Spleen (tissue), 11 donors: Measurements from ENCODE around the gene NIPBL. TPM values are rescaled to one million over a fixed set of nuclear protein-coding genes. Genes with fewer than 3 reads are reported as not detected.

Experiments used
- DNase-seq: peaks from one replicate; pipeline ENCODE4 v3.0.0-alpha.2; 2020
- H3K27ac ChIP-seq, 8 donors: fragments of 200-600 bp; sonication (generic) in 7 of 8; 1 replicate in 4 of 8; 2 replicates in 4 of 8; pipeline versions ENCODE4 v1.5.0 to v1.8.0; 2016 to 2021; ENCODE audit warnings: inconsistent platforms in 4 of 8, mild to moderate bottlenecking in 4 of 8, moderate library complexity in 1 of 8
- H3K27me3 ChIP-seq, 7 donors: fragments of 200-600 bp; sonication (generic) in 6 of 7; replicated peaks in 1 of 7; 1 replicate in 4 of 7; 2 replicates in 3 of 7; pipeline versions ENCODE4 v1.5.0 to v1.8.0; 2016 to 2021; ENCODE audit warnings: inconsistent platforms in 3 of 7, mild to moderate bottlenecking in 1 of 7
- H3K36me3 ChIP-seq, 6 donors: fragments of 200-600 bp; sonication (generic) in 5 of 6; 1 replicate in 4 of 6; 2 replicates in 2 of 6; pipeline versions ENCODE4 v1.5.0 to v1.8.0; 2016 to 2021; ENCODE audit warnings: inconsistent platforms in 2 of 6
- H3K4me1 ChIP-seq, 6 donors: fragments of 200-600 bp; sonication (generic) in 5 of 6; 1 replicate in 3 of 6; 2 replicates in 3 of 6; pipeline versions ENCODE4 v1.5.0 to v1.8.0; 2016 to 2021; ENCODE audit warnings: inconsistent platforms in 3 of 6
- H3K4me3 ChIP-seq, 8 donors: fragments of 200-600 bp; sonication (generic) in 7 of 8; 1 replicate in 4 of 8; 2 replicates in 4 of 8; pipeline versions ENCODE4 v1.5.0 to v1.8.0; 2016 to 2021; ENCODE audit warnings: inconsistent platforms in 4 of 8, mild to moderate bottlenecking in 4 of 8, moderate library complexity in 2 of 8
- H3K9me3 ChIP-seq, 8 donors: fragments of 200-600 bp; sonication (generic) in 7 of 8; 1 replicate in 4 of 8; 2 replicates in 4 of 8; pipeline versions ENCODE4 v1.5.0 to v1.8.0; 2016 to 2021; ENCODE audit warnings: inconsistent platforms in 4 of 8
- CTCF ChIP-seq, 11 experiments: fragments of 200-600 bp in 7 of 11; fragments of 450-650 bp in 4 of 11; sonication (generic) in 4 of 11; IDR thresholded peaks in 8 of 11; conservative IDR thresholded peaks in 3 of 11; 1 replicate in 7 of 11; 2 replicates in 4 of 11; pipeline versions ENCODE4 v1.4.0 to v1.8.0; 2016 to 2021; ENCODE audit warnings: antibody characterized with exemption in 11 of 11, inconsistent platforms in 4 of 11, mild to moderate bottlenecking in 1 of 11
- POLR2A ChIP-seq, 3 donors: fragments of 450-650 bp; IDR thresholded peaks; one replicate each; pipeline ENCODE4 v1.5.1; 2017; ENCODE audit warnings: antibody characterized with exemption in 3 of 3, mild to moderate bottlenecking in 1 of 3
- POLR2AphosphoS5 ChIP-seq, 3 donors: sonication (generic); formaldehyde crosslinking; IDR thresholded peaks; one replicate each; pipeline ENCODE4 v1.5.1; 2017; ENCODE audit warnings: antibody characterized with exemption in 3 of 3
- WGBS, 5 donors: extraction: QIAGEN DNeasy Blood & Tissue Kit in 3 of 5; methylation state at CpG; one replicate each; pipeline versions ENCODE4 v1.1.5 to v1.1.7; 2013 to 2018; 5-methylcytosine and 5-hydroxymethylcytosine counted together
- intact Hi-C: fragments of 100-400 bp; cut with DNase I; formaldehyde crosslinking; loops from one replicate; pipeline ENCODE4 v1.15.0; 2023; ENCODE audit warnings: low total_unique reads
- polyA plus RNA-seq, 3 donors: library from polyadenylated mRNA; stranded (reverse); fragments of 200-250 nt; gene quantifications; one replicate each; pipeline ENCODE4 v1.2.1, GENCODE V29; 2013
- total RNA-seq, 7 donors: library from RNA; depleted of rRNA in 3 of 7; stranded (reverse); fragments of >200 nt in 3 of 7; fragmentation: NEBNext Ultra II Directional in 4 of 7; extraction: Animal tissue kit (Norgen Biotek cat#: 25700) in 4 of 7; gene quantifications; one replicate each; pipeline versions ENCODE4 v1.1.0 to v1.2.1, GENCODE V29; 2016 to 2021
- donor health status: healthy with polysubstance abuse.
- donor health status: DM: no; HTN: no; CAD: no; lungs with moderate emphysema.
- donor health status: DM: no; HTN: no; CAD: no.
- donor health status: Bipolar disorder and iron deficiency.
- donor health status: healthy.
- donor health status: DM: no; HTN: no; CAD: no.
- donor health status: DM: yes; HTN: yes; CAD: no.

Gene NIPBL
- total and polyA plus RNA-seq, 10 donors = 16.8 to 103 (median 83.1) TPM

- intact Hi-C loops = no loop called here
- TF ChIP-seq CTCF (IDR thresholded peaks at IDR 0.05 in 8 of 11, conservative IDR thresholded peaks at IDR 0.05 in 3 of 11) (no peak), POLR2A (IDR thresholded peaks at IDR 0.05) (no peak), POLR2AphosphoS5 (IDR thresholded peaks at IDR 0.05) (no peak)
- Histone ChIP-seq H3K27me3 (no peaks in the 10 kb centered on the region), H3K27ac (no peak overlapping the region), H3K4me1 (no peaks in the 10 kb centered on the region), H3K4me3 (no peak overlapping the region), H3K36me3 (peaks cover 0 to 100% (median 80%) of the 10 kb centered on the region in 6 donors), H3K9me3 (no peaks in the 10 kb centered on the region)
- no peak for DNase-seq
- WGBS, 5 donors = 96 to 100% (median 97%) methylated on average over 1 of the region's 1 CpG
Observed at GRCh38 chr5:37060030-37060429, 183.5 kb downstream of the NIPBL start.

- intact Hi-C loops = no loop called here
- WGBS, 5 donors = 96 to 98% (median 97%) methylated on average over 7 of the region's 7 CpGs
- H3K36me3 ChIP-seq = peaks cover 0 to 82% (median 66%) of the 10 kb centered on the region in 6 donors
Observed at GRCh38 chr5:37063739-37064138, 187.2 kb downstream of the NIPBL start.

GRCh38 chr5:37064442-37064841 lies 187.9 kb downstream of the NIPBL start:
- H3K27ac ChIP-seq = no peak overlapping the region
- TF ChIP-seq POLR2AphosphoS5 (IDR thresholded peaks at IDR 0.05) = no peak
- TF ChIP-seq POLR2A (IDR thresholded peaks at IDR 0.05) = no peak
- no peak for TF ChIP-seq CTCF (IDR thresholded peaks at IDR 0.05 in 8 of 11, conservative IDR thresholded peaks at IDR 0.05 in 3 of 11)
- DNase-seq = no peak
- H3K4me1 ChIP-seq = no peaks in the 10 kb centered on the region
- H3K27me3 ChIP-seq = no peaks in the 10 kb centered on the region
- intact Hi-C loops = no loop called here
- H3K36me3 ChIP-seq = peaks cover 0 to 75% (median 59%) of the 10 kb centered on the region in 6 donors
- WGBS, 5 donors = 93 to 98% (median 97%) methylated on average over 9 of the region's 9 CpGs
- no peaks in the 10 kb centered on the region for H3K9me3 ChIP-seq
- H3K4me3 ChIP-seq = no peak overlapping the region

More at GRCh38 chr5:37063739-37064138, 187.2 kb downstream of the NIPBL start:
- DNase-seq = no peak
- Histone ChIP-seq H3K27ac (no peak overlapping the region), H3K9me3 (no peaks in the 10 kb centered on the region), H3K4me3 (no peak overlapping the region), H3K27me3 (no peaks in the 10 kb centered on the region), H3K4me1 (no peaks in the 10 kb centered on the region)
- TF ChIP-seq CTCF (IDR thresholded peaks at IDR 0.05 in 8 of 11, conservative IDR thresholded peaks at IDR 0.05 in 3 of 11) (no peak), POLR2A (IDR thresholded peaks at IDR 0.05) (no peak), POLR2AphosphoS5 (IDR thresholded peaks at IDR 0.05) (no peak)

GRCh38 chr5:37071487-37071886 lies 194.9 kb downstream of the NIPBL start:
- no peak for DNase-seq
- Histone ChIP-seq H3K36me3 (peaks cover 0 to 6% (median 0%) of the 10 kb centered on the region in 6 donors), H3K4me1 (no peaks in the 10 kb centered on the region), H3K27me3 (no peaks in the 10 kb centered on the region), H3K27ac (no peak overlapping the region), H3K9me3 (no peaks in the 10 kb centered on the region), H3K4me3 (no peak overlapping the region)
- intact Hi-C loops = no loop called here
- 79 to 93% (median 89%) methylated on average over 1 of the region's 1 CpG for WGBS, 5 donors
- no peak for TF ChIP-seq POLR2A (IDR thresholded peaks at IDR 0.05)
- no peak for TF ChIP-seq CTCF (IDR thresholded peaks at IDR 0.05 in 8 of 11, conservative IDR thresholded peaks at IDR 0.05 in 3 of 11)
- TF ChIP-seq POLR2AphosphoS5 (IDR thresholded peaks at IDR 0.05) = no peak
